Neural cell (in vitro differentiated cells): Measurements from ENCODE around the gene LRRC15.

Experiments used
- CTCF ChIP-seq: fragments of 450-650 bp; IDR thresholded peaks from 2 replicates; pipeline ENCODE4 v1.5.1; 2014; ENCODE audit warnings: antibody characterized with exemption, mild to moderate bottlenecking, moderate library complexity; ENCODE audit not compliant: poor library complexity, severe bottlenecking
- EP300 ChIP-seq: fragments of 450-650 bp; conservative IDR thresholded peaks from 2 replicates; pipeline ENCODE4 v1.6.1; 2014; ENCODE audit warnings: antibody characterized with exemption, mild to moderate bottlenecking, moderate library complexity; ENCODE audit not compliant: poor library complexity, severe bottlenecking
- EZH2 ChIP-seq: fragments of 200-600, 300-800 bp; shearing (Covaris generic), sonication (generic); IDR thresholded peaks from 2 replicates; pipeline ENCODE4 v1.6.1; 2014; ENCODE audit warnings: antibody characterized with exemption, low read length, borderline replicate concordance, mild to moderate bottlenecking; ENCODE audit not compliant: insufficient read depth, poor library complexity, severe bottlenecking
- MXI1 ChIP-seq: fragments of 450-650 bp; conservative IDR thresholded peaks from 2 replicates; pipeline ENCODE4 v1.6.1; 2014; ENCODE audit warnings: antibody characterized with exemption, mild to moderate bottlenecking; ENCODE audit not compliant: poor library complexity, severe bottlenecking
- POLR2AphosphoS5 ChIP-seq: IDR thresholded peaks from 2 replicates; pipeline ENCODE4 v1.6.1; 2012
- RAD21 ChIP-seq: fragments of 450-650 bp; conservative IDR thresholded peaks from 2 replicates; pipeline ENCODE4 v1.6.1; 2014; ENCODE audit warnings: antibody characterized with exemption, mild to moderate bottlenecking, moderate library complexity
- REST ChIP-seq: IDR thresholded peaks from 2 replicates; pipeline ENCODE4 v1.6.1; 2012; ENCODE audit warnings: borderline replicate concordance
- SMC3 ChIP-seq: fragments of 450-650 bp; conservative IDR thresholded peaks from 2 replicates; pipeline ENCODE4 v1.6.1; 2014; ENCODE audit warnings: antibody characterized with exemption, mild to moderate bottlenecking, moderate library complexity; ENCODE audit not compliant: poor library complexity
- TAF1 ChIP-seq: IDR thresholded peaks from 2 replicates; pipeline ENCODE4 v1.6.1; 2012; ENCODE audit warnings: low read depth

GRCh38 chr3:194333981-194334320 is 35.6 kb downstream of the LRRC15 start:
- no peak for TF ChIP-seq CTCF
- TF ChIP-seq EP300 = no peak
- no peak for TF ChIP-seq MXI1
- no peak for TF ChIP-seq EZH2
- no peak for TF ChIP-seq POLR2AphosphoS5
- TF ChIP-seq TAF1 = no peak
- TF ChIP-seq REST = no peak
- TF ChIP-seq SMC3 = no peak
- no peak for TF ChIP-seq RAD21
